ENCODE measurements around the gene TCF25.

DNA sequence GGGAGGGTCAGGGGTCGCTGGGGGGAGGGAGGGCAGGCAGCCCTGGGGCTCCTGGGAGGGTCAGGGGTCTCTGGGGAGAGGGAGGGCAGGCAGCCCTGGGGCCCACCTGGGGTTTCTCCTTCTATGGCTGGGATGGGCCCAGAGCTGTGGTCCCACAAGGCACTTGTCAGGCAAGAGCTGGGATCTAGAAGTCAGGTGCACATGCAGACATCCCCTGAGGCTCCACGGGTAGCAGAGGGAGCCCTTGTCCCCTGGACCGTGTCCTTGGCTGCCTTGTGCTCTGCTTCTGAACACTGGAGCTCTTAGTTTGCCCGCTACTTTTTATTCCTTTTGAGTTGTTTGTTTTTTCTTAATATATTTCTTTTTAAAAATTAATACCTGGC is 51.5 kb downstream of the TCF25 start:
- TF ChIP-seq CTCF (conservative IDR thresholded peaks at IDR 0.05) (no peak), ZFX (IDR thresholded peaks at IDR 0.05) (no peak)

Data from C4-2B (cell line).